HL-60/S4 treated with phorbol 12-myristate 13-acetate at 8.2 ng/mL for 4 days and 3 days (cell line): ENCODE results near the gene MACROD2.

Experiments used
- in situ Hi-C: fragments of 300-500 bp; cut with MboI; formaldehyde crosslinking; loops from 2 replicates; pipeline ENCODE4 v1.15.0; 2022; ENCODE audit warnings: low sequenced_read_pairs

The MACROD2 gene

GRCh38 chr20:15716256-15716655 is 1720.9 kb downstream of the MACROD2 start:
- in situ Hi-C loops = no loop called here

- in situ Hi-C loops = no loop called here
Observed at GRCh38 chr20:15726416-15726815, 1731.1 kb downstream of the MACROD2 start.

- in situ Hi-C loops = no loop called here
Observed at GRCh38 chr20:15734052-15734451, 1738.7 kb downstream of the MACROD2 start.

GRCh38 chr20:15739035-15739434 is 1743.7 kb downstream of the MACROD2 start:
- in situ Hi-C loops = no loop called here

- in situ Hi-C loops = no loop called here
Observed at GRCh38 chr20:15740046-15740775, 1744.9 kb downstream of the MACROD2 start.

GRCh38 chr20:15742087-15742486 is 1746.8 kb downstream of the MACROD2 start:
- in situ Hi-C loops = no loop called here

- in situ Hi-C loops = no loop called here
Observed at GRCh38 chr20:15742627-15743026, 1747.3 kb downstream of the MACROD2 start.

- in situ Hi-C loops = no loop called here
Observed at GRCh38 chr20:15756002-15756753, 1760.9 kb downstream of the MACROD2 start.

- in situ Hi-C loops = no loop called here
Observed at GRCh38 chr20:15756754-15757115, 1761.4 kb downstream of the MACROD2 start.

- in situ Hi-C loops = no loop called here
Observed at GRCh38 chr20:15759594-15759993, 1764.3 kb downstream of the MACROD2 start.

- in situ Hi-C loops = no loop called here
Observed at GRCh38 chr20:15760001-15760621, 1764.8 kb downstream of the MACROD2 start.

- in situ Hi-C loops = no loop called here
Observed at GRCh38 chr20:15763366-15763765, 1768.0 kb downstream of the MACROD2 start.

- in situ Hi-C loops = no loop called here
Observed at GRCh38 chr20:15767586-15767985, 1772.3 kb downstream of the MACROD2 start.

GRCh38 chr20:15767999-15768741 is 1772.9 kb downstream of the MACROD2 start:
- in situ Hi-C loops = no loop called here

- in situ Hi-C loops = no loop called here
Observed at GRCh38 chr20:15772826-15773225, 1777.5 kb downstream of the MACROD2 start.

GRCh38 chr20:15774926-15775325 is 1779.6 kb downstream of the MACROD2 start:
- in situ Hi-C loops = no loop called here

- in situ Hi-C loops = no loop called here
Observed at GRCh38 chr20:15776770-15777466, 1781.6 kb downstream of the MACROD2 start.

GRCh38 chr20:15784020-15784419 is 1788.7 kb downstream of the MACROD2 start:
- in situ Hi-C loops = no loop called here

GRCh38 chr20:15789079-15789478 is 1793.8 kb downstream of the MACROD2 start:
- in situ Hi-C loops = no loop called here

- in situ Hi-C loops = no loop called here
Observed at GRCh38 chr20:15792855-15793254, 1797.5 kb downstream of the MACROD2 start.

- in situ Hi-C loops = no loop called here
Observed at GRCh38 chr20:15794409-15794808, 1799.1 kb downstream of the MACROD2 start.
